ENCODE results near the gene ACVRL1. TPM values are rescaled to one million over a fixed set of nuclear protein-coding genes. Genes with fewer than 3 reads are reported as not detected.

The ACVRL1 gene
- total and polyA plus RNA-seq, 3 experiments from 2014 or later: 0.07 TPM; not detected in 2

DNA sequence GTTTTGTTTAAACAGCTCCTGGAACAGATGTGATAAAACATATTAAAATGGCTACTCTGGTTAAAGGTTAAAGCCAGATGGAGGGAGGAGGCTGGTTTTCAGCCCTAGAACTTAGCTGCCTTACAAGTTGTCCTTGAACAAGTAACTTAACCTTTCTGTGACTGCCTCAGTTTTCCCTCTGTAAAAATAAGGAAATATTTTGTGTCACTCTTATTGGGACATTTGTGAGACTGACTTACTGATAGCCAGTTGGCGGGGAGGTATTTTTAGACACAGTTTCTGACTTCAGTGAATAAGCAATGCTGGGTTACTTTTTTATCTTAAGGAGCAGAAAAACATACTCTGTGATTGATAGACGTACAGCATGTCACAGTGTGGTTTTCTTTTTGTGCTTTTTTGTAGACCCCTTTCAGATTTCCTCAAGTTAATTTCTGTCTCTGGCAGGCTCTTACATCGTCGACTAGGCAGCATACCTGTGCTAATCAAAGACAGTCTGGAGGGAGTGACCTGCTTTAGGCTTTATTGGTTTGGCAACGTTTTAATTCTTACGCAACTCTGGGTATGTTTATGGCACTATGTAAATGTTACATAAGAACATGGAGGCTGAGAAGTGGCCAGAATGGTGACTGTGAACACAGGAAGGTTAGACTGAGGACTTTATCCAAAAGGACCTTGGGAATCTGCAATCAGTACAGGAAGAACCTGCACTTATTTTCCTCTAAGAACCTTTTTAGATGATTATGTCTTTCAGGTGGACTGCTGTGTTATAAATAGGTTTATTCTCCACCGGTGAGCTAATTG is 47.5 kb downstream of the ACVRL1 start:
- H3K4me1 ChIP-seq (ENCODE audit: insufficient read depth, low read length): peaks cover 28% of the 10 kb centered on the region
- no peaks in the 10 kb centered on the region for H3K36me3 ChIP-seq (ENCODE audit: insufficient read depth, low read length)
- H3K27ac Mint-ChIP-seq: peak overlapping the region in 6 of 8 donors; percentile 7 to 82 (median 30)
- H3K27ac ChIP-seq (ENCODE audit: low read depth, low read length): no peak overlapping the region
- H3K4me1 Mint-ChIP-seq: peaks cover 29 to 61% (median 40%) of the 10 kb centered on the region in 3 donors
- H3K36me3 Mint-ChIP-seq: peaks cover 0 to 9% (median 3%) of the 10 kb centered on the region in 3 donors
- peak overlapping the region in 1 of 7 donors; percentile 77 for H3K4me3 Mint-ChIP-seq
- no peaks in the 10 kb centered on the region for H3K27me3 ChIP-seq (ENCODE audit: insufficient read depth, low read length, poor library complexity, severe bottlenecking)
- POLR2A ChIA-PET: no interaction called here
- no peaks in the 10 kb centered on the region for H3K9me3 Mint-ChIP-seq
- no peak overlapping the region for H3K4me3 ChIP-seq (ENCODE audit: low read length)
- H3K9me3 ChIP-seq (ENCODE audit: low read length): no peaks in the 10 kb centered on the region
- H3K27me3 Mint-ChIP-seq: no peaks in the 10 kb centered on the region
- DNase-seq: no peak
- CTCF ChIA-PET: no interaction called here

GRCh38 chr12:51955702-51956101 is 48.4 kb downstream of the ACVRL1 start:
- H3K27ac Mint-ChIP-seq: peak overlapping the region in 2 of 8 donors; percentile 15 to 39
- peaks cover 0 to 12% (median 3%) of the 10 kb centered on the region in 3 donors for H3K36me3 Mint-ChIP-seq

DNA sequence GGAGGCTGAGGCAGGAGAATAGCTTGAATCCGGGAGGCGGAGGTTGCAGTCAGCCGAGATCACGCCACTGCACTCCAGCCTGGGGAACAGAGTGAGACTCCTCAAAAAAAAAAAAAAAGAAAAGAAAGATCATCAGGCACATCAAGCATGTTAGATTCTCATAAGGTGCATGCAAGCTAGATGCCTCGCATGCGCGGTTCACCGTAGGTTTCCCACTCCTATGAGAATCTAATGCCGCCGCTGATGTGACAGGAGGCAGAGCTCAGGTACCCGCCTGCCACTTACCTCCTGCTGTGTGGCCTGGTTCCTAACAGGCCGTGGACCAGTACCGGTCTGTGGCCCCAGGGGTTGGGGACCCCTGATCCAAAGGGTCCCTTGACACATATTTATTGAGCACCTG is 51.2 kb downstream of the ACVRL1 start:
- peaks cover 20% of the 10 kb centered on the region for H3K4me1 ChIP-seq (ENCODE audit: insufficient read depth, low read length)
- DNase-seq: no peak
- H3K36me3 Mint-ChIP-seq: peaks cover 0 to 13% (median 7%) of the 10 kb centered on the region in 3 donors
- no peaks in the 10 kb centered on the region for H3K9me3 Mint-ChIP-seq
- no peaks in the 10 kb centered on the region for H3K9me3 ChIP-seq (ENCODE audit: low read length)
- no peak overlapping the region for H3K4me3 Mint-ChIP-seq
- ChIA-PET POLR2A (no interaction called here), CTCF (no interaction called here)
- H3K36me3 ChIP-seq (ENCODE audit: insufficient read depth, low read length): no peaks in the 10 kb centered on the region
- H3K27me3 ChIP-seq (ENCODE audit: insufficient read depth, low read length, poor library complexity, severe bottlenecking): no peaks in the 10 kb centered on the region
- no peak overlapping the region for H3K27ac ChIP-seq (ENCODE audit: low read depth, low read length)
- H3K4me1 Mint-ChIP-seq: peaks cover 33 to 59% (median 47%) of the 10 kb centered on the region in 3 donors
- H3K4me3 ChIP-seq (ENCODE audit: low read length): no peak overlapping the region
- H3K27me3 Mint-ChIP-seq: no peaks in the 10 kb centered on the region
- no peak overlapping the region for H3K27ac Mint-ChIP-seq

More at GRCh38 chr12:51955702-51956101, 48.4 kb downstream of the ACVRL1 start:
- ChIA-PET CTCF (interaction anchor here (1.9 kb wide), 1 partner anchor 15 kb away, joined by 5 read pairs; no protein-coding TSS in a partner anchor), POLR2A (no interaction called here)
- peaks cover 27% of the 10 kb centered on the region for H3K4me1 ChIP-seq (ENCODE audit: insufficient read depth, low read length)
- no peaks in the 10 kb centered on the region for H3K9me3 ChIP-seq (ENCODE audit: low read length)
- no peaks in the 10 kb centered on the region for H3K27me3 Mint-ChIP-seq
- no peaks in the 10 kb centered on the region for H3K27me3 ChIP-seq (ENCODE audit: insufficient read depth, low read length, poor library complexity, severe bottlenecking)
- no peak overlapping the region for H3K4me3 ChIP-seq (ENCODE audit: low read length)
- peak overlapping the region in 1 of 7 donors; percentile 58 for H3K4me3 Mint-ChIP-seq
- no peak for DNase-seq
- H3K4me1 Mint-ChIP-seq: peaks cover 33 to 62% (median 43%) of the 10 kb centered on the region in 3 donors
- no peaks in the 10 kb centered on the region for H3K36me3 ChIP-seq (ENCODE audit: insufficient read depth, low read length)
- no peaks in the 10 kb centered on the region for H3K9me3 Mint-ChIP-seq
- no peak overlapping the region for H3K27ac ChIP-seq (ENCODE audit: low read depth, low read length)

GRCh38 chr12:51959211-51959610 is 51.9 kb downstream of the ACVRL1 start:
- no peaks in the 10 kb centered on the region for H3K9me3 ChIP-seq (ENCODE audit: low read length)
- Mint-ChIP-seq H3K27me3 (no peaks in the 10 kb centered on the region), H3K4me1 (peaks cover 28 to 53% (median 41%) of the 10 kb centered on the region in 3 donors), H3K4me3 (no peak overlapping the region), H3K9me3 (no peaks in the 10 kb centered on the region), H3K36me3 (peaks cover 0 to 13% (median 7%) of the 10 kb centered on the region in 3 donors), H3K27ac (peak overlapping the region in 3 of 8 donors; percentile 25 to 88 (median 31))
- ChIA-PET CTCF (no interaction called here), POLR2A (no interaction called here)
- DNase-seq: no peak
- no peaks in the 10 kb centered on the region for H3K36me3 ChIP-seq (ENCODE audit: insufficient read depth, low read length)
- H3K4me1 ChIP-seq (ENCODE audit: insufficient read depth, low read length): peaks cover 14% of the 10 kb centered on the region
- H3K27me3 ChIP-seq (ENCODE audit: insufficient read depth, low read length, poor library complexity, severe bottlenecking): no peaks in the 10 kb centered on the region
- H3K27ac ChIP-seq (ENCODE audit: low read depth, low read length): no peak overlapping the region
- no peak overlapping the region for H3K4me3 ChIP-seq (ENCODE audit: low read length)

DNA sequence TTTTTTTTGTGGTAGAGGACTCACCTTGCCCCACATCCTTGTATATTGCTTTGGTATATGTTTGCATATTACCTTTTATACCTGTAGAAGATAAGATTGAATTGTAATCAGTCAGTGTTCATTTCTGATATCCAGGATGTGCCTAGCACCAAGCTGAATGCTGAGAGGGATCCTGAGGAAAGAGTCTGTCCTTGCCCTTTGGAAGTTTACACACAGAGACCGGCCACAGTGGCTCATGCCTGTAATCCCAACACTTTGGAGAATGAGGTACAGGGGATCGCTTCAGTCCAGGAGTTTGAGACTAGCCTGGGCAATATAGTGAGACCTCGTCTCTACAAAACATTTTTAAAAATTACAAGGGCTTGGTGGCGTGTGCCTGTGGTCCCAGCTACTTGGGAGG is 52.6 kb downstream of the ACVRL1 start:
- Histone ChIP-seq H3K36me3 (ENCODE audit: insufficient read depth, low read length) (no peaks in the 10 kb centered on the region), H3K9me3 (ENCODE audit: low read length) (no peaks in the 10 kb centered on the region), H3K27ac (ENCODE audit: low read depth, low read length) (no peak overlapping the region), H3K27me3 (ENCODE audit: insufficient read depth, low read length, poor library complexity, severe bottlenecking) (no peaks in the 10 kb centered on the region), H3K4me3 (ENCODE audit: low read length) (no peak overlapping the region), H3K4me1 (ENCODE audit: insufficient read depth, low read length) (peaks cover 10% of the 10 kb centered on the region)
- H3K4me1 Mint-ChIP-seq: peaks cover 23 to 46% (median 34%) of the 10 kb centered on the region in 3 donors
- DNase-seq: no peak
- POLR2A ChIA-PET: no interaction called here
- peaks cover 4 to 13% (median 7%) of the 10 kb centered on the region in 3 donors for H3K36me3 Mint-ChIP-seq
- H3K9me3 Mint-ChIP-seq: no peaks in the 10 kb centered on the region
- no peak overlapping the region for H3K4me3 Mint-ChIP-seq
- peak overlapping the region in 2 of 8 donors; percentile 63 to 93 for H3K27ac Mint-ChIP-seq
- H3K27me3 Mint-ChIP-seq: no peaks in the 10 kb centered on the region
- CTCF ChIA-PET: no interaction called here

DNA sequence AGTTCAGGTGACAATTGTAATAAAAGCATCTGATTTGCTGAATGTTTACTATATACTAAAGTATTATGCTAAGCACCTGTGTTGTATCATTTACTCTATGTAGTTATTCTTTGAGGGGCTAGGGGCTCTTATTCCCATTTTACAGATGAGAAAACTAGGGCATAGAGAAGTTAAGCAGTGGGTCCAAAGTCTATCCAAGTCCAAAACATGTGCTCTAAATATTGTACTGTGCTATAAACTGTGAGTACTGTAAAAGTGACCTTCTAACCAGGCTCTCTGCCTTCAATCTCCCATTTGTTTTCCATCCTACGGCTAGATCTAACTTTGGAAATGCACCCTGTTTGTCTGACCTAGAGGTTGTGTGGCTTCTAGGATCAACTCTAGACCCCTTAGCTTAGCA is 53.2 kb downstream of the ACVRL1 start:
- Histone ChIP-seq H3K36me3 (ENCODE audit: insufficient read depth, low read length) (no peaks in the 10 kb centered on the region), H3K27ac (ENCODE audit: low read depth, low read length) (no peak overlapping the region), H3K4me3 (ENCODE audit: low read length) (no peak overlapping the region), H3K27me3 (ENCODE audit: insufficient read depth, low read length, poor library complexity, severe bottlenecking) (no peaks in the 10 kb centered on the region), H3K9me3 (ENCODE audit: low read length) (no peaks in the 10 kb centered on the region), H3K4me1 (ENCODE audit: insufficient read depth, low read length) (peaks cover 10% of the 10 kb centered on the region)
- H3K9me3 Mint-ChIP-seq: no peaks in the 10 kb centered on the region
- ChIA-PET CTCF (no interaction called here), POLR2A (no interaction called here)
- H3K27me3 Mint-ChIP-seq: no peaks in the 10 kb centered on the region
- H3K27ac Mint-ChIP-seq: peak overlapping the region in 4 of 8 donors; percentile 7 to 58 (median 11)
- peaks cover 23 to 40% (median 31%) of the 10 kb centered on the region in 3 donors for H3K4me1 Mint-ChIP-seq
- no peak for DNase-seq
- H3K4me3 Mint-ChIP-seq: no peak overlapping the region
- peaks cover 4 to 13% (median 7%) of the 10 kb centered on the region in 3 donors for H3K36me3 Mint-ChIP-seq

DNA sequence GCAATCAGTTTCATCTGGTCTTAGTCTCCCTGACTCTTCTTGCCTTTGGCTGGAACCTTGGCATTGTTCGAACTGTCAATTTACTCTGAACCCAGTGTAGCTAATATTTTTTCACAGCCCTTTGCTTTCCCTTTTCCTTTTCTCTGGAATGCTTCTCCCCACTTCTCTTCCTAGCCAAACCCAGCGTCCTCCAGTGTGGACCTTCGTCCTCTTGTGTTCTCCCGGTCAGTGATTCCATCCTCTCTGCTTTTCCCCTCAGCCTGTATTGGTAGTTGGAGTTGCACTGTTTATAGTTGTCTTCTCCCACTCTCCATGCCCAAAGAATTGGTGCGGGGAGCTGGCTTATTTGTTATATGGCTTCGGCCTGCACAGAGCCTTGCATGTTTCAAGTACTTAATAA is 53.6 kb downstream of the ACVRL1 start:
- CTCF ChIA-PET: no interaction called here
- H3K9me3 Mint-ChIP-seq: no peaks in the 10 kb centered on the region

GRCh38 chr12:51961834-51962233 is 54.5 kb downstream of the ACVRL1 start:
- no peak overlapping the region for H3K4me3 ChIP-seq (ENCODE audit: low read length)
- H3K27me3 ChIP-seq (ENCODE audit: insufficient read depth, low read length, poor library complexity, severe bottlenecking): no peaks in the 10 kb centered on the region
- peaks cover 10% of the 10 kb centered on the region for H3K4me1 ChIP-seq (ENCODE audit: insufficient read depth, low read length)
- Mint-ChIP-seq H3K27me3 (no peaks in the 10 kb centered on the region), H3K4me1 (peaks cover 19 to 33% (median 25%) of the 10 kb centered on the region in 3 donors), H3K36me3 (peaks cover 4 to 13% (median 7%) of the 10 kb centered on the region in 3 donors), H3K4me3 (no peak overlapping the region), H3K27ac (peak overlapping the region in 4 of 8 donors; percentile 5 to 86 (median 24)), H3K9me3 (no peaks in the 10 kb centered on the region)
- H3K27ac ChIP-seq (ENCODE audit: low read depth, low read length): no peak overlapping the region
- ChIA-PET POLR2A (no interaction called here), CTCF (interaction anchor here (1.2 to 1.9 kb wide), 2 partner anchors 61 to 63 kb away, joined by 3 to 7 read pairs; no protein-coding TSS in a partner anchor)
- H3K9me3 ChIP-seq (ENCODE audit: low read length): no peaks in the 10 kb centered on the region
- no peak for DNase-seq
- H3K36me3 ChIP-seq (ENCODE audit: insufficient read depth, low read length): no peaks in the 10 kb centered on the region

More for the DNA sequence above, 53.6 kb downstream of the ACVRL1 start:
- Mint-ChIP-seq H3K4me3 (no peak overlapping the region), H3K36me3 (peaks cover 4 to 13% (median 7%) of the 10 kb centered on the region in 3 donors), H3K27ac (peak overlapping the region in 4 of 8 donors; percentile 7 to 58 (median 11)), H3K27me3 (no peaks in the 10 kb centered on the region), H3K4me1 (peaks cover 22 to 36% (median 27%) of the 10 kb centered on the region in 3 donors)
- Histone ChIP-seq H3K36me3 (ENCODE audit: insufficient read depth, low read length) (no peaks in the 10 kb centered on the region), H3K9me3 (ENCODE audit: low read length) (no peaks in the 10 kb centered on the region), H3K4me3 (ENCODE audit: low read length) (no peak overlapping the region), H3K4me1 (ENCODE audit: insufficient read depth, low read length) (peaks cover 10% of the 10 kb centered on the region), H3K27me3 (ENCODE audit: insufficient read depth, low read length, poor library complexity, severe bottlenecking) (no peaks in the 10 kb centered on the region), H3K27ac (ENCODE audit: low read depth, low read length) (no peak overlapping the region)
- no peak for DNase-seq
- POLR2A ChIA-PET: no interaction called here

Measured in CD8-positive, alpha-beta memory T cell (primary cell).